ENCODE data around the gene KRT33B.

KRT33B gene

DNA sequence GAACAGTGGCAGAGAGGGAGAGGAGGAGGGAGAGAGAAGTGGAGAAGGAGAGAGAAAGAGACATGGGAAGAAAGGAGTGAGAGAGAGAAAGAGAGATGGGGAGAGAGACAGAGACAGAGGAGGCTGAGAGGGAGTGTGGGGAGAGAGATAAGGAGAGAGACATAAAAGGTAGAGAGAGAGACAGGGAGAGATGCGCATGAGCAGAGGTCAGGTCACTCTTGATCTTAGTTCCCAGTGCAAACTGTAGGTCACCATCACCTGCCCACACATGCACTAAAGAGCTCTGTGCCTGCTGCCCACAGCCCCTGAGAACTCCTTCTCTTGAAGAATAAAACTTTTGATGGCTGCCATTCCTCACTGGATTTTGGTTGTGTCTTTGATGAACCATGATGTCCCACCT is 33.9 kb downstream of the KRT33B start:
- CTCF ChIA-PET = interaction anchor here (0.6 to 1.9 kb wide), 3 partner anchors 10 to 331 kb away, joined by 3 to 10 read pairs (median 4); no protein-coding TSS in a partner anchor
- Histone ChIP-seq H3K36me3 (ENCODE audit: control insufficient read depth in 2 of 2, insufficient read depth in 1 of 2, low read length in 2 of 2) (no peaks in the 10 kb centered on the region), H3K9me3 (ENCODE audit: control insufficient read depth, insufficient read depth, low read depth, low read length) (no peaks in the 10 kb centered on the region), H3K4me3 (ENCODE audit: low read depth, low read length) (no peak overlapping the region), H3K4me1 (ENCODE audit: control insufficient read depth, insufficient read depth, low read length) (no peaks in the 10 kb centered on the region), H3K27ac (ENCODE audit: extremely low read depth, low read depth, low read length) (no peak overlapping the region)
- POLR2A ChIA-PET = no interaction called here
- TF ChIP-seq, protein P1, sequence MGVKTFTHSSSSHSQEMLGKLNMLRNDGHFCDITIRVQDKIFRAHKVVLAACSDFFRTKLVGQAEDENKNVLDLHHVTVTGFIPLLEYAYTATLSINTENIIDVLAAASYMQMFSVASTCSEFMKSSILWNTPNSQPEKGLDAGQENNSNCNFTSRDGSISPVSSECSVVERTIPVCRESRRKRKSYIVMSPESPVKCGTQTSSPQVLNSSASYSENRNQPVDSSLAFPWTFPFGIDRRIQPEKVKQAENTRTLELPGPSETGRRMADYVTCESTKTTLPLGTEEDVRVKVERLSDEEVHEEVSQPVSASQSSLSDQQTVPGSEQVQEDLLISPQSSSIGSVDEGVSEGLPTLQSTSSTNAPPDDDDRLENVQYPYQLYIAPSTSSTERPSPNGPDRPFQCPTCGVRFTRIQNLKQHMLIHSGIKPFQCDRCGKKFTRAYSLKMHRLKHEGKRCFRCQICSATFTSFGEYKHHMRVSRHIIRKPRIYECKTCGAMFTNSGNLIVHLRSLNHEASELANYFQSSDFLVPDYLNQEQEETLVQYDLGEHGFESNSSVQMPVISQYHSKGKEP (tag by site-specific recombination; IDR thresholded peaks at IDR 0.05) = no peak
- TF ChIP-seq ZNF184 (tag by site-specific recombination; IDR thresholded peaks at IDR 0.05) = no peak

DNA sequence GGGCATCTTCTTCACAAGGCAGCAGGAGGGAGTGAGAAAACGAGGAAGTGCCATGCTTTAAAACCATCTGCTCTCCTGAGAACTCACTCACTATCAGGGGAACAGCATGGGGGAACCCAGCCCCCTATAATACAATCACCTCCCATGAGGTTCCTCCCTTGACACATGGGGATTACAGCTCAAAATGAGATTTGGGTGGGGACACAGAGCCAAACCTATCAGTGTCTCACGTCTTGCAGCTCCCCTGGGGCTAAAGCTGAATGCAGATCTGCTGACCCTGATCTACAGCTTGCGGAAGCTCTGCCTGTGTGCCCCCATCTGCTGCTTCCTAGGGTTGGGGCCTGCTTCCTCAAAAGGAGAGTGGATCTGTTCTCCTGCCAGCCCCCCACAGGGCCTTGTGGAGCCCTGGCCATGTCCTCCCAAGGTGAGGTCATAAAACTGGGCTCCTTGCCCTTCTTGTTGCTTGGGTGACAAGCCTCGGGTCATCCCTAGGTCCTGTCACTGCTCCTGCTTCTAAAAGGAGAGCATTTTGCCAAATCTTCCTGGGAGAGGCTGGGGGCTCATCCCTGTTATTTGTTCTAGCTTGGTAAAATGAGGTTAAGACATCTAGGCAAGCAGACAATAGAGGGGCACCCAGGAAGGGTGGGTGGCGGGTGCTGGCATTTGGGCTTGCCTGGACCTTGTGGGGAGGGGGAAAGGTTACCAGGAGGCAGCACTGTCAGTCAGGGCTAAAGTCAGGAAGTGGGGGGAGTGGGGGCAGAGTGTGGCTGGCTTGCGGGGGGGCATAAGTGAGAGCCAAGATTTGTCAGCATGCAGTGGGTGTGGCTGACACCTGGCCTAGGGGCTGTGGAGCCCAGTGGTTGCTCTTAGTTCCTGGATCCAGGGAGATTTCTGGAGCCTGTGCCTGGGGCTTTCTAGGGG is 35.0 kb downstream of the KRT33B start:
- Histone ChIP-seq H3K4me3 (ENCODE audit: low read depth, low read length) (no peak overlapping the region), H3K36me3 (ENCODE audit: control insufficient read depth in 2 of 2, insufficient read depth in 1 of 2, low read length in 2 of 2) (no peaks in the 10 kb centered on the region), H3K4me1 (ENCODE audit: control insufficient read depth, insufficient read depth, low read length) (no peaks in the 10 kb centered on the region), H3K9me3 (ENCODE audit: control insufficient read depth, insufficient read depth, low read depth, low read length) (no peaks in the 10 kb centered on the region), H3K27ac (ENCODE audit: extremely low read depth, low read depth, low read length) (no peak overlapping the region)
- ChIA-PET POLR2A (interaction anchor here (0.6 kb wide), 1 partner anchor 141 kb away, joined by 5 read pairs; no protein-coding TSS in a partner anchor), CTCF (interaction anchor here (0.7 to 2.9 kb wide), 4 partner anchors 13 to 328 kb away, joined by 3 to 19 read pairs (median 4); partner anchors contain the start of gene KRTAP1-4)
- TF ChIP-seq ZNF341 (tag by site-specific recombination; IDR thresholded peaks at IDR 0.05; ENCODE audit: low read depth) (no peak), ZNF280C (tag by site-specific recombination; IDR thresholded peaks at IDR 0.05) (no peak), ZFP41 (tag by site-specific recombination; IDR thresholded peaks at IDR 0.05; ENCODE audit: borderline replicate concordance) (no peak), SCRT2 (tag by site-specific recombination; IDR thresholded peaks at IDR 0.05) (no peak), ZNF571 (tag by site-specific recombination; IDR thresholded peaks at IDR 0.05) (no peak), ZNF624 (tag by site-specific recombination; IDR thresholded peaks at IDR 0.05) (no peak), ZNF175 (tag by site-specific recombination; IDR thresholded peaks at IDR 0.05) (no peak), ZFP37 (tag by site-specific recombination; IDR thresholded peaks at IDR 0.05) (no peak), BCL11A (tag by site-specific recombination; IDR thresholded peaks at IDR 0.05; ENCODE audit: low read depth) (no peak), ZNF184 (tag by site-specific recombination; IDR thresholded peaks at IDR 0.05) (no peak), ZBTB8A (tag by site-specific recombination; IDR thresholded peaks at IDR 0.05) (no peak), ZNF202 (tag by site-specific recombination; IDR thresholded peaks at IDR 0.05; ENCODE audit: borderline replicate concordance) (no peak)
- TF ChIP-seq, protein P1 (tag by site-specific recombination; IDR thresholded peaks at IDR 0.05) = no peak

DNA sequence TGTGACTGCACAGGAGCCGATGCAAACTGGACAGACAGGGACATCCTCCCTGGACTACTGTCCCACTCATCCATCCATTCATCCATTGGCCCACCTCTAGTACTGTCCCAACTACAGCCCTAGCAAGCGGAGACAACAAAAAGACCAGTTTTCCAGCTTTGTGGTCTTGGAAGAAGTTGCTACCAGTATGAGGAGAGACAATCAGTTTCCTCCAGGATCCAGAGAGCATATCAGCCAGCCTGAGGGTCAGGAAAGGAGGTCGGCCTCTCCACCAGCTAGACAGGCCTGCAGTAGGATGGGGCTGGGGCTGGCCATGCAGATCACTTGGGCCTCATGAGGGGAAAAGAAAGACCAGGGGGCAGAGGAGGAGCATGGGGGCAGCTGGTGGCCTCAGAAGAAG is 35.8 kb downstream of the KRT33B start:
- H3K36me3 ChIP-seq (ENCODE audit: control insufficient read depth in 2 of 2, insufficient read depth in 1 of 2, low read length in 2 of 2) = no peaks in the 10 kb centered on the region
- H3K27ac ChIP-seq (ENCODE audit: extremely low read depth, low read depth, low read length) = no peak overlapping the region
- no peaks in the 10 kb centered on the region for H3K9me3 ChIP-seq (ENCODE audit: control insufficient read depth, insufficient read depth, low read depth, low read length)
- H3K4me3 ChIP-seq (ENCODE audit: low read depth, low read length) = no peak overlapping the region
- CTCF ChIA-PET = interaction anchor here (0.6 to 2.9 kb wide), 4 partner anchors 12 to 329 kb away, joined by 3 to 19 read pairs (median 4); no protein-coding TSS in a partner anchor
- POLR2A ChIA-PET = no interaction called here
- H3K4me1 ChIP-seq (ENCODE audit: control insufficient read depth, insufficient read depth, low read length) = no peaks in the 10 kb centered on the region
- TF ChIP-seq ZIC2 (tag by site-specific recombination; IDR thresholded peaks at IDR 0.05) = no peak
- TF ChIP-seq ELK4 (IDR thresholded peaks at IDR 0.05; ENCODE audit: borderline replicate concordance, low read depth, low read length) = no peak
- TF ChIP-seq ZBTB48 (tag by site-specific recombination; IDR thresholded peaks at IDR 0.05) = no peak
- TF ChIP-seq ZNF10 (tag by site-specific recombination; IDR thresholded peaks at IDR 0.05) = no peak
- TF ChIP-seq ZNF202 (tag by site-specific recombination; IDR thresholded peaks at IDR 0.05; ENCODE audit: borderline replicate concordance) = no peak
- TF ChIP-seq ZNF654 (tag by site-specific recombination; IDR thresholded peaks at IDR 0.05; ENCODE audit: low read depth) = no peak
- no peak for TF ChIP-seq SALL2 (tag by site-specific recombination; IDR thresholded peaks at IDR 0.05; ENCODE audit: borderline replicate concordance)
- no peak for TF ChIP-seq KLF17 (tag by site-specific recombination; IDR thresholded peaks at IDR 0.05)
- TF ChIP-seq ZNF354C (tag by site-specific recombination; IDR thresholded peaks at IDR 0.05; ENCODE audit: borderline replicate concordance, low read depth) = no peak
- TF ChIP-seq ZNF23 (tag by site-specific recombination; IDR thresholded peaks at IDR 0.05; ENCODE audit: borderline replicate concordance) = no peak
